ENCODE results near the gene HSFX3. TPM values are rescaled to one million over a fixed set of nuclear protein-coding genes. Genes with fewer than 3 reads are reported as not detected.
"Not testable (repeated sequence)": the region's sequence is repeated elsewhere in the genome, so short reads cannot be mapped to it uniquely, and the experiment has no call there.

HSFX3 gene, protein sequence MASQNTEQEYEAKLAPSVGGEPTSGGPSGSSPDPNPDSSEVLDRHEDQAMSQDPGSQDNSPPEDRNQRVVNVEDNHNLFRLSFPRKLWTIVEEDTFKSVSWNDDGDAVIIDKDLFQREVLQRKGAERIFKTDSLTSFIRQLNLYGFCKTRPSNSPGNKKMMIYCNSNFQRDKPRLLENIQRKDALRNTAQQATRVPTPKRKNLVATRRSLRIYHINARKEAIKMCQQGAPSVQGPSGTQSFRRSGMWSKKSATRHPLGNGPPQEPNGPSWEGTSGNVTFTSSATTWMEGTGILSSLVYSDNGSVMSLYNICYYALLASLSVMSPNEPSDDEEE
- 1 to 10 TPM in 3 of 10 donors, under 1 TPM in 5, not detected in 2; 0.49 to 2.8 (median 0.79) TPM for polyA plus RNA-seq (ENCODE audit: insufficient read length in 10 of 10)
- long read RNA-seq, donor 1: 0 reads
- long read RNA-seq, donor 2, partial matches to known transcripts: 0 of 2 reads
- long read RNA-seq, donor 2, other reads (novel, unspliced or antisense): 0 of 2 reads
- long read RNA-seq, donor 3: 0 reads
- long read RNA-seq, donor 4: 0 reads
- long read RNA-seq, donor 5: 0 reads
- long read RNA-seq, donor 6, partial matches to known transcripts: 0 of 1 reads
- long read RNA-seq, donor 6, other reads (novel, unspliced or antisense): 0 of 1 reads
- long read RNA-seq, donor 7: 0 reads
- long read RNA-seq, donor 8: 0 reads
- long read RNA-seq, donor 9: 0 reads

DNA sequence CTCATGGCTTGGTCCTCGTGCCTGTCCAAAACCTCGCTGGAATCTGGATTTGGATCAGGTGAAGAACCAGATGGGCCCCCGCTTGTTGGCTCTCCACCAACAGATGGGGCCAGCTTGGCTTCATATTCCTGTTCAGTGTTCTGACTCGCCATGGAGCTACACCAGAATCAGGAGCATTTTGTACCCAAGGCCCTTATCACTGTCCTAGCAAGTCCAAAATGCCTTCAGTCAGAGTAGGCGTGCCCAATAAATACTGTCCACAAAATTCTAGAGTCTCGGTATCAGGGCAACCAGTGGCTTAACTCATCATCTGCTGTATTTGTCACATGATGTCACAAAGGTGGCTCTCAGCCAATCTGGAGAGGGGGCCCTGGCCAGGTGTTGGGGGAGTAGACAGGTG is at the start of gene HSFX3:
Gene HSFX3 (minus strand): TSS at position 224 of the 400 bp plus-strand sequence. CDS start 72 bp downstream, at position 152.
- not testable (repeated sequence) for DNase-seq

DNA sequence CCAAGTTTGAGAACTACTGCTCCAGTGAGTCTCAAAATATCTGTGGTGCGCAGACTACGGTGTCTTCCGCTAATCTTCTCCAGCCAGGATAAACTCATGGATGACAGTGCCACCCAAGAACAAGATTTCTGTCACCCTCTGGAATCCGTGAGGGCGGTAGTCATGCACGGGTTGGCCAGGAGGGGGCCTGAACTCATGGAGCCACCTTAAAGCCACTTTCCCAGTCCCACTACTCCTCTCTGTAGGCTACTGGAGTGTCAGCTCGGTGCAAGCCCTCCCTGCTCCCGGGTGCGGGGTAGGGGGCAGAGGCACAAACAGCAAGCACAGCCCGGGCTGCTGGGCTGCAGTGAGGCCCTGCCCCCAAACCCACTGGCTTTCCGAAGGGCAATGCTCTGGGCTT is 48.9 kb upstream of the HSFX3 start:
- not testable (repeated sequence) for DNase-seq

DNA sequence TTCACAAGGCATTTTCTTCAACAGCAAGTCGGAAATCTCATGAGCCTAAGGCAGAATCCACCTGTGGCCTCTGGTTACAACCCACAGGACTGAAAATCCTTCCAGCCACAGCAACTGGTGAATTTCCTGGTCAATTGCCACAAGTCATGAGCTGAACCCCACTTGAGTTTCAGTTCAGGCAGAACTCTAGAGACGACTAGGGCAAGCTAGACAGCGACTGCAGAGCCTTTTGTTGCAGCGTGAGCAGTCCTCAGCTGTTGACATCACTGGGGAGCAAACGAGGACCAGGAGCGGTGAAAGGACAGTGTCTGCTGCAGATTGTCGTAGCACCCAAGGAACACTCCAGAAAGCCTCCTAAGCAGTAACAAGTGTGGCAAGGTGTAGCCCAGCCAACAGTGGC is 46.2 kb upstream of the HSFX3 start:
- DNase-seq: not testable (repeated sequence)

DNA sequence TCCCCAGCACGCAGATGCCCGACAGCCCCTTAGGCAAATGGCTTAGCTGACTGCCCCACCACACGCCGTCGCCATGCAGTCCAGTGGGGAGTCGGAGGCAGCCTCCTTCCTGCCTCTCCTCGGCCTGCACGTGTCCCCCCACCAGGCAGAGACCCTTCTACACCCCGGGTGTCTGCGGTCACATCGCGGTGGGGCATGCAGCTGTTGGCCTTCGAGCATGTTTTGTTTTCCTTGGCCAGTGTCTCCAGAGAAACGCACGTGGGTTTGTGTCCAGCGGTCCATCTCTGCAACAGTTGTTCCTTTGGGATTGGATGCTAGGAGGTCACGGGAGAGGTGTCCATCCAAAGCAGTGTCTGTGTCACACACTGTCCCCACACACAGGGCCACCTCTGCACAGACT is 45.5 kb upstream of the HSFX3 start, which contains the start of gene HSFX2:
Gene HSFX2 (minus strand): TSS at position 101 of the 400 bp plus-strand sequence. CDS start 614 bp downstream, outside the sequence.
- not testable (repeated sequence) for DNase-seq

DNA sequence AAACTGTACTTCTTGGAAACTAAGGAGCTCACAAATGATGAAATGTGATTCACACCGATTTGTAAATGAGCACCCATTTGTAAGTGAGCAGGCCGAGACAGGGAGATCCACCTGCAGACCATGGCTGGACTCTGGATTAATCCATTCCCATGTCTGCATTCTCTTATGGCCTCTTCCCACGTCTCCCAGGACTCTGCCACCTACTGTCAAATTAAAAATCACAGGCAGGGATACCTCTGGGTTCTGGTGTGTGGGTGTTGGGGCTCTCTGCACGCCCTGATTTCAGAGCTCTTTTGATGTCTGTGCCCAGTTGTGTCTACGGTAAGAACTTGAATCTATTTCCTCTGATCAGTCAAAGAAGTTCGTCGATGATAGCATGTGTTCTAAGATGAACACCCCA is 41.3 kb upstream of the HSFX3 start:
- DNase-seq: not testable (repeated sequence)

DNA sequence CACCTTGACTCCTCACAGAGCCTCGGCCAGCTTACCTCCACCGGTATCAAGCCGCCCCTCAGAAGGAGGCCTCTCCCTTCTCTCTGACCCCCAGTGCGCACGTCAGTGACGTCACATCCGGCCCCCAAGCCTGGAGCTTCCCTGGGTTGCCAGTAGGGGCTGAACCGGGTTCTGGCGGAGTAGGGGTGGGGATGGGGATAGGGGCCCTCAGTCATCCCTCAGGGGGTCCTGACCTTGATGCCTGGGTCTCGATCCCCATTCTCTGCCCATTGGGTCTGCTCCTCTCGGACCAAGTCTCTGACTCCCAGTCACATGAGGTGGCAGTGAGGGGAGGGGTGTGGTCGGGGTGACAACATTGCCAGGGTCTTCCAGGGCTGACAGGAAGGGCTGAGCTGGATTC is 37.6 kb upstream of the HSFX3 start, which contains the start of gene MAGEA9B:
Gene MAGEA9B (minus strand): TSS at position 101 of the 400 bp plus-strand sequence. CDS start 4,280 bp downstream, outside the sequence.
- DNase-seq: not testable (repeated sequence)

- not testable (repeated sequence) for DNase-seq
These were observed 35.9 kb upstream of the HSFX3 start for GRCh38 chrX:149585631-149586030.

GRCh38 chrX:149573456-149573855 is 23.7 kb upstream of the HSFX3 start:
- not testable (repeated sequence) for DNase-seq

DNA sequence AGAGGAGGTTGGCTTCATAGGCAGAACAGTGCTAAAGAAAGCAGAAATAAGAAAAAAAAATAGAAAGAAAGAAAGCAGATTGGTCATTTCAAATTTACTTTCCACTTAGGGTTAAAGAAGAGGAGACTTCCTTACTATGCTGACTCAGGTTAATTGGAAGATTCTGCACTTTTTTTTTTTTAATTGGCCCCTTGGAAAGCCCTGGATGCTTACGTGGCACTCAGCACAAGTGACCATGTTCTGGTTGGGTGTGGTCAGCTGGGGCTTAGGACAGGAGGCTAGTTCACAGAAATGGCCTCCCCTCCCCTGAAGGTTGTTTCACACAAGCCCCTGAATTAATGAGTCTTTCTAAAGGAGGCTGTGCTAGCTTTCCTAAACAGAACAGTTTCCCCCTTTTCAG is 23.0 kb upstream of the HSFX3 start:
- no peak for DNase-seq

DNA sequence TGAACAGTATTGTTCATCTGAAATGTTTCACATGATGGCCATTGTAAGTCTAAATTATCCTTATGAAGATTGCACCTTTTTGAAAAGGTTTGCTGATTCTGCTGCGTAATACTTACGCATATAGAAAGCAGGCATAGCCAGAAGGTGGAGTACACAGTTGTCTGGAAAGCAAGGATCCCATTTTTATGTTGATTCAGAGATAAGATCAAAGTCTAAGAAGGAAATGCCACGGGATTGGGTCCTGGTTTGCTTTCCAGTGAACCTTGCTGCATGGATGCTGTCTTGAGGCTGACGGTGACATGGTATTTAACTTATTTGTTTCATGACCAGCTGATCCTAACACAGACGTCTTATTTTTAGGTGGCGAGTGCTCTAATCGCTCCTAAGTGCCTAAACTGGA is 22.0 kb upstream of the HSFX3 start:
- DNase-seq: no peak

DNA sequence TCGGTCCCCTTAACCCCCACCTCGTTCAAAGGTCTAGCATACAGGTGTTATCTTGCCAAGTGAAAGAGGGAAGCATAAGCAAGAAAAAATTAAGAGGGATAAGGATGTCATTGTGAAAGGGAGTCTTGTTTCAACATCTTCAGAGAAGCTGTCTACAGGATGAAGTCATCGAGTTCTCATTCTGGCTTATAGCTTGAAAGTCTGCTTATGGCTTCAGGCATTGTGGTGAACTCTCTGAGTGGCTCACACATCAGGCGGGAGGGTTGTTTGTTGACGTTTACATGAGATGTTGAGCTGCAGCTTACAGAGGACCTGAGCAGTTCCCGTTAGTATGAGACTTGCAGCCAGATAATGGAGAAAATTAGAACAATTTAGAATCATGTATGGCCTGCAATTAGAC is 20.9 kb upstream of the HSFX3 start:
- DNase-seq: no peak

GRCh38 chrX:149569770-149570169 is 20.0 kb upstream of the HSFX3 start:
- no peak for DNase-seq

DNA sequence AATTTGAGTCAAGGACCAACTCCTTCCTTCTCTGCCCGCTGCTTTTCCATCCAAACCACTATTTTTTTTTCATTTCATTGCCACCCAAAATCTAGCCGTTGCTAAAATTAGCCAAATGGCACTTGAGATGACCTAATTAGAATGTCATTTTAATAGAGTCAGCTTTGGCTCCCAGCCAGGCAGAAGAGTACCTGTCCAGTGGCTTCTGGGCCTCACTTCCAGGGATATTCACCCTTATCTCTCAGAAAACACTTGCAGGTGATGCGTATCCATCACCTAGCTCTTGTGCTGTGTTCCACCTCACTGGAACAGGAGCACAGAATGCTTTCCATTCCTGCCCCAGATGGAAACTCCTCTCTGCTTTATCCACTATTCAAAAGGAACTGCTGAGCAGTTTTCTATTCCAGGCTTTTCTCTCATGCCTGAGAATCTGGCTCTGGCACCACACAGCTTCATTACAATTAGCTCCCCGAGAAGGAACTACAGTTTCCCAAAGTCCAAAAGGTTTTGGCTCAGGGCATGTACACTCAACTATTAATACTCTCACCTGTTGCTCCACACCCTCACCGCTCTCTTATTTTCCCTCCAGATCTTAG is 19.1 kb upstream of the HSFX3 start:
- DNase-seq: no peak

DNA sequence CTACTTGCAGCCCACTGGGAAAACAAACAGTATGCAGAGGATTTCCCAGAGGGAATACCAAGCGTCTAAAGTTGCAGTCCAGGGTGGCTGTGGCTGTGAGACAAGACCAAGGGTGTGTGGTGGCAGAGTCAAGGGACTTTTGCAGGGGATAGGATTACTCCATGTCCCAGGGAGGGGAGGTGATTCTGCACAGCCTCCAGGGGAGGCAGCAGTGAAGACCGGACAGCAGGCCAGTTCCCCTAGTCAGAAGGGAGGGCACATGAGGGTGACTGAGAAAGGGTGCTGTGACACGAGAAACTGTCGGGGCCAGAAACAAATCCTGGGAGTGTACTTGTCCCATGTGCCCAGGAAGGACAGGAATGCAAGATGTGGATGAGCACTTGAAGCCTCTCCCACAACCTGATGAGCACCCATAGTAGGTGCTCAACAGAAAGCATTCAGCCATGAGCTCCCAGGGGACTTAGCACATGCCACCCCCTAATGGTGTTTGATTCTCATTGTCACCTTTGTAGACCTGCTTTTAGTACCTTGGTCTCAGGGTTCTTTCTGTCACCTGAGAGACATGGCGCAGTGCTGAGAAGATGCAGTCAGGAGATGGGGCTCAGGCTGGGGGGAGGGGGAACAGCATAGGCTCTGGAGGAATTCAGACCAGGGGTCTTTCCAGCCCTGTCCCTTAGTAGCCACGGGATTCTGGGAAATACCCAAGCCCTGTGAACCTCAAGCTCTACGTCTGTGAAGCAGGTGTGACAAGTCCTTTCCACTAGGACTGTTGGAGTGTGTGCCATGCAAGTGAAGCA is 18.1 kb upstream of the HSFX3 start:
- DNase-seq: no peak

DNA sequence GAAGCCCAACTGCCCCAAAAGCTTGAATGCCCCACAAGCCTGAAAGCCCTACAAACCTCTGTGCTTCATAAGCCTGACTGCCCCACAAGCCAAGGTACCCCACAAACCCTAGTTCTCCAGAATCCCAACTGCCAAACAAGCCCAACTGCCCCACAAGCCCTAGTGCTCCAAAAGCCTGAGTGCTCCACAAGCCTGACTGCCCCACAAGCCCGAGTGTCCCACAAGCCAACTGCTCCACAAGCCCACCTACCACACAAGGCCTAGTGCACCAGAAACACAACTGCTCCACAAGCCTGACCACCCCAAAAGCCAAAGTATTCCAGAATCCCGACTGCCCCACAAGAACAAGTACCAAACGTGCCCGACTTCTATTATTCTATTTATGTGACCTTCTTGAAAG is 13.6 kb upstream of the HSFX3 start:
- DNase-seq: no peak

- DNase-seq: not testable (repeated sequence)
These were observed 5.5 kb upstream of the HSFX3 start for GRCh38 chrX:149555251-149555650.

- not testable (repeated sequence) for DNase-seq
These were observed 2.2 kb upstream of the HSFX3 start for GRCh38 chrX:149551939-149552248.

GRCh38 chrX:149551245-149551938 is 1.7 kb upstream of the HSFX3 start:
- DNase-seq: not testable (repeated sequence)

DNA sequence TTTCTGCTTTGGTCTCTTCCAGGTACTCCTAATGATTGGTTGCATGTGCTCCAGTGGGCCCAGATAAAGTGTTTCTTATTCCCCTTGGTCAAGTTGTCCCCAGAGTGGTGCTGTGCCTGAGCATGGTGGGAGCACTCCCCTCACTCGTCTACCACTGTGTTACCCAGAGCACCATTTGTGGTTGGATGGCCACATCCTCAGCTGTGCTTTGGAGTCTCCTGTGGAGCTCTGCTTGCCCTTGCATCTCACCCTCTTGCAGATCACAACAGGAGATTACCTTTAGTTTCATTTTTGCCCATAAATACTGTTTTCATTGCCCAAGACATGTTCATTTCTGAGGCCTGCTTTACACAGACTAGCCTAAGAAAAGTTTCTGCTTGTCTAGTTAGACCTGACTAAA is 730 bp upstream of the HSFX3 start:
- not testable (repeated sequence) for DNase-seq

- DNase-seq: not testable (repeated sequence)
These were observed 1.9 kb downstream of the HSFX3 start for GRCh38 chrX:149547782-149548181.

GRCh38 chrX:149546962-149547361 is 2.8 kb downstream of the HSFX3 start:
- not testable (repeated sequence) for DNase-seq

Measured in muscle of back (tissue), 13 donors.